Osteoblast (primary cell): ENCODE data around the gene NEU2. TPM values are rescaled to one million over a fixed set of nuclear protein-coding genes. Genes with fewer than 3 reads are reported as not detected.

Experiments used
- DNase-seq: peaks from one replicate; pipeline ENCODE4 v3.0.0; 2011; ENCODE audit warnings: low spot score, mixed read lengths; ENCODE audit not compliant: insufficient read length; ENCODE audit errors: missing footprints
- H2AFZ ChIP-seq: 2 replicates; pipeline ENCODE4 v1.6.0; 2011; ENCODE audit warnings: mild to moderate bottlenecking, low read length
- H3K27ac ChIP-seq: 2 replicates; pipeline ENCODE4 v1.5.1; 2011; ENCODE audit warnings: mild to moderate bottlenecking, low read depth, low read length, moderate library complexity
- H3K27me3 ChIP-seq: 2 replicates; pipeline ENCODE4 v1.6.0; 2012; ENCODE audit warnings: mild to moderate bottlenecking, control low read depth, inconsistent platforms, low read length, moderate library complexity; ENCODE audit not compliant: insufficient read depth
- H3K36me3 ChIP-seq: 2 replicates; pipeline ENCODE4 v1.5.1; 2011; ENCODE audit warnings: mild to moderate bottlenecking, low read length, control low read depth, moderate library complexity; ENCODE audit not compliant: insufficient read depth
- H3K4me1 ChIP-seq: 2 replicates; pipeline ENCODE4 v1.5.1; 2011; ENCODE audit warnings: mild to moderate bottlenecking, low read length, control low read depth, moderate library complexity; ENCODE audit not compliant: insufficient read depth
- H3K4me2 ChIP-seq: 2 replicates; pipeline ENCODE4 v1.6.0; 2011; ENCODE audit warnings: mild to moderate bottlenecking, low read length; ENCODE audit not compliant: insufficient read depth
- H3K4me3 ChIP-seq: fragments of 200-600 bp; sonication (generic); 3 replicates; pipeline ENCODE4 v1.5.1; 2012; ENCODE audit warnings: mild to moderate bottlenecking, low read length, inconsistent platforms; ENCODE audit not compliant: insufficient read depth
- H3K79me2 ChIP-seq: 2 replicates; pipeline ENCODE4 v1.6.0; 2012; ENCODE audit warnings: mild to moderate bottlenecking, low read length, control low read depth, inconsistent platforms; ENCODE audit not compliant: insufficient read depth
- H3K9me3 ChIP-seq: 2 replicates; pipeline ENCODE4 v1.5.1; 2011; ENCODE audit warnings: low read depth, low read length, control low read depth
- H4K20me1 ChIP-seq: 2 replicates; pipeline ENCODE4 v1.6.0; 2012; ENCODE audit warnings: mild to moderate bottlenecking, low read length, control low read depth; ENCODE audit not compliant: insufficient read depth
- total RNA-seq: library from RNA; depleted of rRNA; stranded (reverse); fragments of >200 nt; gene quantifications from 2 replicates; pipeline ENCODE4 v1.2.3, GENCODE V29; 2012
- TF ChIP-seq, protein P1 (sequence below): IDR thresholded peaks from 2 replicates; pipeline ENCODE4 v1.5.1; 2011; ENCODE audit warnings: mild to moderate bottlenecking, low read depth, low read length, moderate library complexity; ENCODE audit errors: extremely low read depth

Gene NEU2
- total RNA-seq, 1 donor: not detected

DNA sequence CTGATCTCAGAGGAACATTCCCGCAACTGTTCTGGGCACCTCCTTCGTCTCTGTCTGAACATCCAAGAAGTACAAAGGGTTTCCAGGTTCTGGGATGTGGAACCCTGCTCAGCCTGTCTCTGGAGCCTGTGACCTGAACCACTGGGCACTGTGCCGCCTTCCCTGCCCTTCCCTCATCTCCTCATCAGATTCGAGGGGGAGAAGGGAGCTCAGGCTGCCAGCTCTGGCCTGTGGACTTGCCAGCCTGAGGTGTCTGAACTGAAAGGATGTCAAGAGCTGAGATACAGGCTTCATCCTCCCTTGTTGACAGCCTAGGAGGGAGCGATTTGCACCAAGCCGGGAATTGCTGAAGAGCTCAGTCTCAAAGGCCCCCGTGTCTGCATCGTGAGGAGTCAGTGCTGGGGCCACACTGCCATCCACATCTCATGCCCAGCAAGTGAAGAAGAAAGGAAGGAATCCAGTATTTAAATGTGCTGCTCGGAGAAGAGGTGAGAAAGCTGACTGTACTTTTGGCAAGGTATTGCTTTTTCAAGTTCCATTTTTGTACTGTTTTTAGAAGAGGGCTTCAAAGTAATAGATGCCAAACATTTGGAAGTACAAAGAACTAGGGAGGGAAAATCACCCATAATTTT is 12.6 kb downstream of the NEU2 start:
- no peak for DNase-seq
- Histone ChIP-seq H3K79me2 (no peaks in the 10 kb centered on the region), H3K4me1 (no peaks in the 10 kb centered on the region), H4K20me1 (no peaks in the 10 kb centered on the region), H2AFZ (no peak overlapping the region), H3K36me3 (no peaks in the 10 kb centered on the region), H3K4me2 (no peak overlapping the region), H3K9me3 (no peaks in the 10 kb centered on the region), H3K4me3 (no peak overlapping the region), H3K27me3 (no peaks in the 10 kb centered on the region), H3K27ac (no peak overlapping the region)
- TF ChIP-seq, protein P1, sequence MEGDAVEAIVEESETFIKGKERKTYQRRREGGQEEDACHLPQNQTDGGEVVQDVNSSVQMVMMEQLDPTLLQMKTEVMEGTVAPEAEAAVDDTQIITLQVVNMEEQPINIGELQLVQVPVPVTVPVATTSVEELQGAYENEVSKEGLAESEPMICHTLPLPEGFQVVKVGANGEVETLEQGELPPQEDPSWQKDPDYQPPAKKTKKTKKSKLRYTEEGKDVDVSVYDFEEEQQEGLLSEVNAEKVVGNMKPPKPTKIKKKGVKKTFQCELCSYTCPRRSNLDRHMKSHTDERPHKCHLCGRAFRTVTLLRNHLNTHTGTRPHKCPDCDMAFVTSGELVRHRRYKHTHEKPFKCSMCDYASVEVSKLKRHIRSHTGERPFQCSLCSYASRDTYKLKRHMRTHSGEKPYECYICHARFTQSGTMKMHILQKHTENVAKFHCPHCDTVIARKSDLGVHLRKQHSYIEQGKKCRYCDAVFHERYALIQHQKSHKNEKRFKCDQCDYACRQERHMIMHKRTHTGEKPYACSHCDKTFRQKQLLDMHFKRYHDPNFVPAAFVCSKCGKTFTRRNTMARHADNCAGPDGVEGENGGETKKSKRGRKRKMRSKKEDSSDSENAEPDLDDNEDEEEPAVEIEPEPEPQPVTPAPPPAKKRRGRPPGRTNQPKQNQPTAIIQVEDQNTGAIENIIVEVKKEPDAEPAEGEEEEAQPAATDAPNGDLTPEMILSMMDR: no peak

DNA sequence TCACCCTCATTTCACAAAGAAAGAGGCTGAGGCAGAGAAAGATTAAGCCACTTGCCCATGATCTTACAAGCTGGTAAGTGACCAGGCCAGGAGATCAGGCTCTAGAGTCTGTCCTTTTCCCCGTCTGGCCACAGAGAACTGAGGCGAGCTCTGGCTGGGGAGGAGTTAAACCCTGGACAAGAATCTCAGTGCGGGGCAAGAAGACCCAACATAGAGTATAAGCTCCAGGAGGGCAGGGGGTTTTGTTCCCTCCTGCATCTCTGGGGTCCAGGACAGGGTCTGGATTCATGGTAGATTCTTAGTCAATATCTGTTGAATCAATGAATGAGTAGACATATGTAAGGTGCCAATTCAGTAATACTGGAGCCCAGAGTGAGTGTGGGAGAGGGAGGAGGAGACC is 14.7 kb downstream of the NEU2 start:
- no peaks in the 10 kb centered on the region for H3K27me3 ChIP-seq
- H3K9me3 ChIP-seq: no peaks in the 10 kb centered on the region
- DNase-seq: no peak
- TF ChIP-seq, protein P1: no peak
- no peaks in the 10 kb centered on the region for H3K79me2 ChIP-seq
- H3K27ac ChIP-seq: no peak overlapping the region
- H3K4me3 ChIP-seq: no peak overlapping the region
- no peaks in the 10 kb centered on the region for H3K36me3 ChIP-seq
- H4K20me1 ChIP-seq: no peaks in the 10 kb centered on the region
- H2AFZ ChIP-seq: no peak overlapping the region
- peaks cover 3% of the 10 kb centered on the region for H3K4me1 ChIP-seq
- no peak overlapping the region for H3K4me2 ChIP-seq

DNA sequence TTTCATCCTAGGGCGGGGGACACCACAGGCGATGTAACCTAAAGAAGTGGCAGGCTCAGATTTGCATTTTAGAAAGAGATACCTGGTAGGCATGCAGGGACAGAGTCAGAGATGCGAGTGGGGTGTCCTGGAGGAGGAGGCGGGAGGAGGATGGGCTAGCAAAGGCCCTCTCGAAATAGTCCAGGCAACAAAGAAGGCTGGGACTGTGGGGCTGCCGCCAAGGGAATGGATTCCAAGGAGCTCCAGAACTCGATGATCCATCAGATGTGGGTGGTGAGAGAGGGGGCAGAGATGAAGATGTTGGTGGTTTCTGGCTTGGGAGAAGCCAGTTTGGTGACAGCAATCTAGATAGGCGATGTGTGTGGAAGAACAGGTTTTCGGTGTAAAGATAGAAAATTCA is 15.2 kb downstream of the NEU2 start:
- H3K79me2 ChIP-seq: no peaks in the 10 kb centered on the region
- H4K20me1 ChIP-seq: no peaks in the 10 kb centered on the region
- H3K9me3 ChIP-seq: no peaks in the 10 kb centered on the region
- H2AFZ ChIP-seq: no peak overlapping the region
- H3K4me3 ChIP-seq: no peak overlapping the region
- H3K36me3 ChIP-seq: no peaks in the 10 kb centered on the region
- H3K27ac ChIP-seq: no peak overlapping the region
- no peak overlapping the region for H3K4me2 ChIP-seq
- TF ChIP-seq, protein P1: no peak
- no peaks in the 10 kb centered on the region for H3K27me3 ChIP-seq
- DNase-seq: no peak
- peaks cover 3% of the 10 kb centered on the region for H3K4me1 ChIP-seq

DNA sequence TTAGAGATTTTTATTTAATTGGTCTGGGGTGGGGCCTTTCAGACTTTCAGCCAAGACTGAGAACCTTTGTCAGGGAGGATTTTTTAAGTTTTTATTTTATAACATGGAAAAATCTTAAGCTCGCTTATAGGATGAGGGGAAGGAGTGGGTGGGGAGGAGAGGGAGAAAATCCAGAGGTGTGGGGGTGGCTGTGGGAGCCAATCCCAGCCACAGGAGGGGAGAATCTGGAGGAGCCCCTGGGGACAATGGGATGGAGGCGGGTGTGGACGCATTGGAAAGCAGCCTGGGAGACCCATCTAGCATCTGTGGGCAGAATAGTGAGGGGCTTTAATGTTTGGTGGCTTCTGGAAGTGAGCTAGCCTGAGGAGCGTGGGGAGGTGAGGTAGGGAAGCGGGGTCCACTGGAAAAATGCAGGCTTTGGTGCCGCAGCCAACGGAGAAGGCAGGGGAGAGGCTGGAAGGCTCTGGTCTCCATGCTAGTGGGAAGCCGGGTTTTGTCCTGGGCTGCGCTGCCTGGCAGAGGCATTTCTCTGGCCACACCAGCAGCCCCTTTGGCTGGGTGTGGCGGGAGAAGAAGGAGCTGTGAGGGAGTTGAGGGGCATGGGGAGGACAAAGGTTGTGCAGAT is 16.2 kb downstream of the NEU2 start:
- Histone ChIP-seq H2AFZ (no peak overlapping the region), H4K20me1 (no peaks in the 10 kb centered on the region), H3K79me2 (no peaks in the 10 kb centered on the region), H3K4me2 (no peak overlapping the region), H3K9me3 (no peaks in the 10 kb centered on the region), H3K27ac (no peak overlapping the region), H3K4me3 (no peak overlapping the region), H3K4me1 (peaks cover 3% of the 10 kb centered on the region), H3K36me3 (no peaks in the 10 kb centered on the region), H3K27me3 (no peaks in the 10 kb centered on the region)
- no peak for DNase-seq
- TF ChIP-seq, protein P1: no peak
